Superior temporal gyrus (tissue), 1 donor: ENCODE results near the gene TBX20.
"Not testable (repeated sequence)": the region's sequence is repeated elsewhere in the genome, so short reads cannot be mapped to it uniquely, and the experiment has no call there.

Experiments
- DNase-seq: peaks from one replicate; pipeline ENCODE4 v3.0.0-alpha.2; 2016; ENCODE audit errors: extremely low spot score

TBX20 gene

GRCh38 chr7:35161059-35161740 is 92.7 kb downstream of the TBX20 start:
- not testable (repeated sequence) for DNase-seq
